GM23338 (cell line): ENCODE data around the gene RRN3.
"Not testable (repeated sequence)": the region's sequence is repeated elsewhere in the genome, so short reads cannot be mapped to it uniquely, and the experiment has no call there.

Experiments
- CREB1 ChIP-seq: fragments of 250-450 bp; sonication (Bioruptor Pico); IDR thresholded peaks from 2 replicates; pipeline ENCODE4 v1.5.0; 2020; ENCODE audit warnings: low read depth, mild to moderate bottlenecking, moderate library complexity
- CTCF ChIP-seq, 2 experiments: fragments of 200-600 bp in 1 of 2; sonication (generic) in 1 of 2; conservative IDR thresholded peaks; 2 replicates each; pipeline versions ENCODE4 v1.5.1 to v1.6.1; 2016 to 2017; ENCODE audit warnings: antibody characterized with exemption in 2 of 2, low read depth in 2 of 2, mild to moderate bottlenecking in 2 of 2, moderate library complexity in 1 of 2
- EZH2 ChIP-seq: fragments of 200-600 bp; sonication (generic); IDR thresholded peaks from one replicate; pipeline ENCODE4 v1.8.0; 2017; ENCODE audit warnings: antibody characterized with exemption, mild to moderate bottlenecking, low read depth; ENCODE audit not compliant: unreplicated experiment
- EZH2phosphoT487 ChIP-seq: fragments of 200-600 bp; sonication (generic); IDR thresholded peaks from one replicate; pipeline ENCODE4 v1.8.1; 2018; ENCODE audit warnings: antibody characterized with exemption; ENCODE audit not compliant: unreplicated experiment
- JUNB ChIP-seq: IDR thresholded peaks from one replicate; pipeline ENCODE4 v1.6.1; 2016; ENCODE audit warnings: antibody characterized with exemption; ENCODE audit not compliant: unreplicated experiment
- NANOG ChIP-seq: IDR thresholded peaks from 2 replicates; pipeline ENCODE4 v1.6.1; 2016; ENCODE audit warnings: antibody characterized with exemption, borderline replicate concordance
- POLR2AphosphoS5 ChIP-seq: IDR thresholded peaks from 2 replicates; pipeline ENCODE4 v1.6.1; 2016; ENCODE audit warnings: antibody characterized with exemption, low read depth
- REST ChIP-seq: IDR thresholded peaks from one replicate; pipeline ENCODE4 v1.6.1; 2018; ENCODE audit warnings: antibody characterized with exemption; ENCODE audit not compliant: unreplicated experiment
- ZNF114 ChIP-seq: fragments of 250-450 bp; sonication (Bioruptor Pico); IDR thresholded peaks from 2 replicates; pipeline ENCODE4 v1.5.0; 2020; ENCODE audit warnings: mild to moderate bottlenecking, moderate library complexity

GRCh38 chr16:15024858-15025199, 69.2 kb downstream of the RRN3 start:
- TF ChIP-seq REST; POLR2AphosphoS5; CTCF (conservative IDR thresholded peaks at IDR 0.05; ENCODE audit: low read depth in 2 of 2); EZH2; ZNF114 (CRISPR knock-in tag); CREB1; EZH2phosphoT487; NANOG; JUNB: not testable (repeated sequence)
